GM19099 (cell line): ENCODE results near the gene IDH2.

Experiments
- POLR2A ChIP-seq: IDR thresholded peaks from 3 replicates; pipeline ENCODE4 v1.6.1; 2011; ENCODE audit warnings: low read depth; ENCODE audit not compliant: insufficient read length; ENCODE audit errors: extremely low read depth

IDH2 gene

GRCh38 chr15:90119367-90119766, 17.1 kb upstream of the IDH2 start:
- no peak for TF ChIP-seq POLR2A

DNA sequence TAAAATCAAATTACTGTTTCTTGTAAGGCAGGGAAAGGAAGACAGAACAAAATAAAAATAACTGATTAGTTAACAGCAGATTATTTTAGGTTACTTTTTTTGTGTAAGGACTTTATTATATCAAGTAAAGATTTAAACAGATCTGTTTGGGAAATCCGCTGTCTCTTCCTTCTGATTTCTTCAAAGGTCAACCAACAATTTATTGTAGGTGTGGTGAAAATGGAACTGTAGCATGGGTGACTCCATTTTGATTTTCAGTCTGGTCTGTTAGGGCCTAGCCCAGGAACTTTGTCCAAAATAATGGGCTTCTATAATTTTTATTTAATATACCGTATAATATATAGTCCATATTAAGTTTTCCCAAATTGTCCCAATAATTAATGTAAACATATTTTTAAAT, 13.5 kb upstream of the IDH2 start:
- TF ChIP-seq POLR2A: no peak

DNA sequence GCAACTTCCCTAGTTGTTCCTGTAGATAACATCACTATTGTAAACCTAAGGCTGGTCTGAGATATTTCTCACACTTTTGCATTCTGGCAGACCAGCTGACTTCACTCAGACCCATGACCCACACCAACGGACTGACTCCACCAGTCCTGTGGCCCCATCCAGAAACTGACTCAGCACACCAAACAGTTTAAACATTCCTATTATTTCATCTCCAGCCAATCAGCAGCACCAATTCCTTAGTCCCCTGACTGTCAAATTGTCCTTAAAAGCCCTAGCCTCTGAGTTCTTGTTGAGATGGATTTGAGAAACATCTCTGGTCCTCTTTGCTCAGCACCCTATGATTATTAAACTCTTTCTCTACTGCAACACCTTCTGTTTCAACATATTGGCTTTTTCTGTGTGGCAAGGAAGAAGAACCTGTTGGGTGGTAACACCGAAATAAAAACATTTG, 12.2 kb upstream of the IDH2 start:
- no peak for TF ChIP-seq POLR2A

GRCh38 chr15:90113166-90113565, 10.9 kb upstream of the IDH2 start:
- TF ChIP-seq POLR2A: no peak

DNA sequence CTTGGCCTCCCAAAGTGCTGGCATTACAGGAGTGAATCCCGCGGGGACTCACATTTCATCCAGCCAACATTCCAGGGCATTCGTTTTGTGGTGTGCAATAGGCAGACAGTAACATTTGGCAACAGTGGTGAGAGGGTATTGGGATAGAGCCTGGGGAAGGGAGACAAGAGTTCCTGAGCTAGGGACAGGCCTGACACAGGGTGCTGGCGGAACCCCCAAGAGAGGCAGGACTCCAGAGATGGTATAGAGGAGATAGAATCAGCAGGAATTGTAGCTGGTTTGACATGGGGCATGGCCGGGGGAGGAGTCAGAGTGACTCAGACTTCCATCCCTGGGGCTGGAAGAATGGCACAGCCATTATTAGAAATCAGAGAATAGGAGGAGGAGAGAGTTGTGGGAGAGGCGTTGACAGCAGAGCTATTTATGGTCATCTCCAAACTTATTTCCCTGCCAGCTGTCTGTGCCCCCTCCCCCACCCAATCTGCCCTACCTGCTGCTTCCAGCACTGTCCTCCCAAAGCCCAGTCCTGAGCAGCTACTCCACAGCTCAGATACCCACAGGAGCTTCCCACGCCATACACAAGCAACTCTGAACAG, 4.4 kb upstream of the IDH2 start:
- no peak for TF ChIP-seq POLR2A

- TF ChIP-seq POLR2A: no peak
Measured at GRCh38 chr15:90105521-90105920, 3.3 kb upstream of the IDH2 start.

- no peak for TF ChIP-seq POLR2A
Measured at GRCh38 chr15:90104551-90104950, 2.3 kb upstream of the IDH2 start.

GRCh38 chr15:90103701-90104329, 1.5 kb upstream of the IDH2 start:
- no peak for TF ChIP-seq POLR2A

DNA sequence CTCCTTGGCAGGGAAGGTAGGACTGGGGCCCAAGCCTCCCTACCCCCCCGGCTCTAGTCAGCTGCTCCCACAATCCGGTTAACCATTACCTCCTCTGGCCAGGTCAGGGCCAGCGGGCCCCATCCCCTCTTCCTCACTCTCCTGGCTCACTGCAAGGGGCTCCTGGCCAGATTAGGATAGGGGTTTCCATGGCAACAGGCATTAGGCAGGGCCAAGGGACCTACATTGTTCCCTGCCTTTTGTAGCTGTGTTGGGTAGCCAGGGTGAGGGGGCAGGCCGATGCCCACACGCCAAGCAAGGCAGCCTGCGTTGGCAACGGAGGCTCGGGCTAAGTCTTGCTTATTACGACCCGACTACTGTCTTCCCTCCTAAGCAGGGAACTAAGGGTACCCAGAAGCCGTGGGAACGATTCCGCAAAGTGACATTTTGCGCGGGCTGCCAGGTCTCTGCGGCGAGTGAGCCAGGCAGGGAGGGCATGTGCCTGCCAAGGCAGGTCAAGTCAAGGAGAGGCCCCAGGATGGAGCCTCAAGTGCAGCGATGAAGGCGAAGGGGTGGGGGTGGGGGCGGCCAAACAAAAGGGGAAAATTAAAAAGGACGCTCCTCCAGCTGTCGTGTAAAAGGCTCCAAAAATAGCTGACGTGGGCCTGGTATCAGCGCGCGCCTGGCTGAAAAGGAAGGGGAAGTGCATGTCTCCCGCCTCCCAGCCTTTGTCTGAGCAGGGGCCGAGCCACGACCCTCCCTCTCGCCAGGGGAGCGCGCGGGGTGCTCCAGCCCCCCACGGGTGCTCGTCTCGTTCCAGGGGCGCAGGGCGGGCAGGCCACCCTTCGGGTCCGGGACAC, 919 bp downstream of the IDH2 start:
- TF ChIP-seq POLR2A: peak; percentile 28

DNA sequence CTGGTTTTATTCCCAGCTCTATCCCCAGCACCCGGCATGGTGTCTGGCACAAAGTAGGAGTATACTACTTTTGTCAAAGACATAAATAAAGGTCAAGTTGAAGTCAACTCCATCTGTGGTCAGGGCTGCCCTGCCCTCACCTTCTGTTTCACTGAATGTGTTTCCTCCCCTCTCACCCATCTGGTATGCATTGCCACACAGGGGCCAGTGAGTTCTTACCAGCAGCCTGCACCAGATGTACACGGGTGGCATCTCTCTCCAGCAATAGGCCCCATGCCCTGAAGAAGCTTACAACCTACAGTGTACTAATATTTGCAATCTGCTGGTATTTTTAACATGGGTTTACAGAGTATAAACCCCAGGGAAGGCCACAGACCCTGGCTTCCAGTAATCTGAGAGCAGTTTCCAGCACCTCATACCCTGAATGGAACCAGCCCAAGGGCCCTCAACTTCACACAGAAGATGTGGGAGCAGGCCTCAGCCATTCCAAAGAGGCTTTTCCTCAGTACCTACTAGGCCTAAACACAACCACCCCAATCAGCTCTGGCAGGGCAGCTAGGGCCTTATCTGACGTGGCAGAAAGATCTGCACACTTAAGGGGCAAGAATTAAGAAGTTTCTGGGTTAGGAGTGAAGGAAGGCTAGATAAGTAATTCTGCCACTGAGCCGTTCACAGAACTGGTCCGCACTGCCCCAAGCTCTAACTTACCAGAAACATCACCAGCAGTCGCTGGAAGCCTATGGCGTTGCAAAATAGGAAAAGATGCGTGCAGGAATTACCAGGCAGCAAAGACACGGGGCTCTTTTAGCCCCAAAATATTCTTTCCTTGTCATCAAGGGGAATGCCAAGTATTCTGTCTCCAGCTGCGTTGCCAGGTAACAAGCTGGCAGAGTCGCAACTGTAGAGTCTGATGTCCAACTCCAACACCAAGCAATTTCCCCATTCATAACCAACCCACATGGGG, 2.1 kb downstream of the IDH2 start:
- peak; percentile 30 for TF ChIP-seq POLR2A

DNA sequence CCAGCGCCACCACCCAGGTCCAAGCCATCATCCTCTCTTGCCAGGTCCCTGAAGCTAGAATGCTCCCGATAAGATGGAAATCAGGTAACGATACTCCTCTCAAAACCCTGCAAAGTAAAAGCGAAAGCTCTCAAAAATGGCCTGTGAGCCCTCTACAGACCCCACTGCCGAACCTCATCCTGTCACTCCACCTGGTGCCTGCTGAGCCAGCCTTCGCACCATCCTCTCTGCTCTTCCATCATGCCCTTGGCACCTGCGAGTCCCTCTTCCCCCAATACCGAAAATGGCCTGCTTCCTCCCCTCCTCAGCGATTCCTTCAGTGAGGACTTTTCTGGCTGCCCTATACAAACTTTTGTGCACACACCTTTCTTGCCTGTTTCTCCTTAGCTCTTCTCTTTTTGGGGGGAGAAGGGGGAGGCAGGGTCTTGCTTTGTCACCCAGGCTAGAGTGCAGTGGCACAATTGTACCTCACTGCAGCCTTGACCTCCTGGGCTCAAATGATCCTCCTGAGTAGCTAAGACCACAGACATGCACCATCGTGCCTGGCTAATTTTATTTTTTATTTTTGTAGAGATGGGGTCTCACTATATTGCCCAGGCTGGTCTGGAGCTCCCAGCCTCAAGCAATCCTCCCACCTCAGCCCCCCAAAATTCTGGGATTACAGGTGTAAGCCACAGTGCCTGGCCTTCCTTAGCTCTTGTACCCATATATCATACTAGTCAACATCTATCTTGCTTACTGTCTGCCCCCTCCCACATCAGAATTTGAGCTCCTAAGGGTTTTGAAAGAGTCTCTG, 3.0 kb downstream of the IDH2 start:
- TF ChIP-seq POLR2A: peak; percentile 20

DNA sequence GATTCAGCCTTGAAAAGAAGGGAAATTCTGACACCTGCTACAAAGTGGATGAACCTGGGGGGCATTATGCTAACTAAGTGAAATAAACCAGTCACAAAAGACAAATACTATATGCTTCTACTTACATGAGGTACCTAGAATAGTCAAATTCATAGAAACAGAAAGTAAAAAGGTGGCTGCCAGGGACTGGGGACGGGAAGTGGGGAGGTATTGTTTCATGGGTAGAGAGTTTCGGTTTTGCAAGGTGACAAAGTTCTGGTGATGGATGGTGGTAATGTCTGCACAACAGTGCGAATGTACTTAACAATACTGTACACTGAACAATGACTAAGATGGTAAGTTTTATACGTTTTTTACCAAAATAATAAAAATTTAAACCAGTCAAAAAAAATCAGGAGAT, 4.8 kb downstream of the IDH2 start:
- TF ChIP-seq POLR2A: no peak

DNA sequence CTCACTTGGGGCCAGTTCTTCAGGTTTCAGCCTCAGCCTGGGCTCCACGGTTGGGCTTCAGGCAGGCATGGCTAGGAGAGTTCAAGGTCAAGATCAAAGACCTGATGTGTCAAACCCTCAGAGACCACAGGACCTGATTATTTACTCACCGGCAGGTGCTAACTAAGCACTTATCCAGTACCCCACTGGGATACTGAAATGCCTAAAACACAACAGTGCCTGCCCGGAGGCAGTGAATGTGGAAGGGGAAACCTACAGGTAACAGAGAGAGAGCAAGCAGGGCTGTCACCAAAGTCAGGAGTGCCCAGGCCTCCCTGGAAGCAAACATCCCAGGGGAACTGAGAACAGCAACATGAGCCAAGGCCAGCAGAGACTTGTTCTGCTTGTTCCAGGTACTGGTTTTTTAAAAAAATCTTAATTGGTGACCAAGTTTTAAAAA, 6.7 kb downstream of the IDH2 start:
- no peak for TF ChIP-seq POLR2A

DNA sequence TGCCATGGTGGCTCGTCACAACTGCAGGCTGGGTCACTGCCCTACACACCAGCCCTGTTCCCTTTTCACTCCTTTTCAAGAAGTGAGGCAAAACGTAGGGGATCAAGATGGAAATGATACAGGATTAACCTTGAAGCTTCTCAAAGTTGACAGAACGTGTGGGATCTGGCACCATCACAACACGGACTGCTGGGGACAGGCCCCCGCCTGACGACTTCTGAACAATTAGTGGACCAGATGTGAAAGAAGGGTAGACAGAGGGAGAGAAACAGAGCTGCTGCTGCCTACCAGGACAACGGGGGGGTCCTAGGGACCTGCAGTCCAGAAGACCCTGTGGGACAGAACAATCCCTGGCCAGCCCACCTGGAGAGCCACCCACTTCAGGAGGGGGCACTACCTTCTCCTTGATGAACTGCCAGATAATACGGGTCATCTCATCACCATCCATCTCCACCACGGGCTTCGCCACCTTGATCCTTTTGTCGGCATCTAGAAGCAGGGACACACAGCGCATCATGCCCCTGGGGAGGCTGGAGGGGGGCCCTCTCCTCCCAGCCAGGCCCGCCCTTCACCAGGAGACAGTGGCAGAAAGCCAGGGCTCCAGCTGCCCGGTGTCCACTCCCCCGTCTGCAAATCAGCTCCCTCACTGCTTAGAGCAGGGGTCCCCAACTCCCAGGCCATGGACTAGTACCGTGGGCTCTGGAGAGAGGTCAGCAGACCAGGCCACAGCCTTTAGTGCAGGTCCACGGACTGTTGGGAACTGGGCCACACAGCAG, 10.9 kb downstream of the IDH2 start:
- TF ChIP-seq POLR2A: no peak
